Stimulated activated CD4-positive, alpha-beta T cell treated with anti-CD3 and anti-CD28 coated beads, Interleukin-1b, Interleukin-23, amount 100 ng/mL, for 48 hours (primary cell): ENCODE measurements around the gene SAA1.
A peak's percentile ranks its signal among the peaks of the same experiment; 100 is the strongest.
"Not testable (repeated sequence)": the region's sequence is repeated elsewhere in the genome, so short reads cannot be mapped to it uniquely, and the experiment has no call there.

Experiments used
- DNase-seq: peaks from one replicate; pipeline ENCODE4 v3.0.0-alpha.2; 2020

SAA1 gene

GRCh38 chr11:18265949-18266348 lies at the start of gene SAA1:
SAA1 (plus strand) TSS chr11:18266264; CDS start chr11:18266888, 624 bp downstream.
- no peak for DNase-seq

GRCh38 chr11:18221274-18221876 lies 44.7 kb upstream of the SAA1 start:
- DNase-seq = no peak

GRCh38 chr11:18222814-18223421 lies 43.1 kb upstream of the SAA1 start:
- DNase-seq = no peak

GRCh38 chr11:18223591-18224387 lies 42.3 kb upstream of the SAA1 start:
- DNase-seq = no peak

DNA sequence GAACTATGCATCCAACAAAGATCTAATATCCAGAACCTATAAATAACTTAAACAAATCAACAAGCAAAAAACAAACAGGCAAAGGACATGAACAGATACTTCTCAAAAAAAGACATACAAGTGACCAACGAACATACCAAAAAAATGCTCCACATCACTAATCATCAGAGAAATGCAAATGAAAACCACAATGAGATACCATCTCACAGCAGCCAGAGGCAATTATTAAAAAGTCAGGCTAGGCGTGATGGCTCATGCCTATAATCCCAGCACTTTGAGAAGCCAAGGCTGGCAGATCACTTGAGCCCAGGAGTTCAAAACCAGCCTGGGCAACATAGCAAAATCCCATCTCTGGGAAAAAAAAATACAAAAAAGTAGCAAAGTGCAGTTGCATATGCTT lies 40.2 kb upstream of the SAA1 start:
- DNase-seq = no peak

- no peak for DNase-seq
These were observed 36.6 kb upstream of the SAA1 start for GRCh38 chr11:18229501-18229900.

DNA sequence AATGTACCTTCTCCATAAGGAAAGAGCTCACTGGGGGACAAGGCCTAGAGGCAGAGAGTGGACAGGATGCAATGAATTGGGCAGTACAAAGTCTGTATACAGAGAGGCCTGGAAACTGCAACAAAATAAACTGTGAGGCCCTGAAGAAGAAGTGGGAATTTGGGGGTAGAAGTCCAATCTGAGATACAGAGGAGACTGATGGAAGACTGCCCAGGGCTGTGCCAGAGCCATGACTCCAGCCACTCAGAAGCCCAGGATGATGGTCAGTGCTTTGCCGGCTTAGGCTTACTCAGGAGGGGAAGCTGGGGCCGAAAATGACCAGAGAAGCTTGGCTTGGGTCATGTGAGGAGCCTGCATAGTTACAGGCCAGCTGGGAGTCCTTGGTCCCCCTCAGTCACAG lies 35.2 kb upstream of the SAA1 start:
- no peak for DNase-seq

DNA sequence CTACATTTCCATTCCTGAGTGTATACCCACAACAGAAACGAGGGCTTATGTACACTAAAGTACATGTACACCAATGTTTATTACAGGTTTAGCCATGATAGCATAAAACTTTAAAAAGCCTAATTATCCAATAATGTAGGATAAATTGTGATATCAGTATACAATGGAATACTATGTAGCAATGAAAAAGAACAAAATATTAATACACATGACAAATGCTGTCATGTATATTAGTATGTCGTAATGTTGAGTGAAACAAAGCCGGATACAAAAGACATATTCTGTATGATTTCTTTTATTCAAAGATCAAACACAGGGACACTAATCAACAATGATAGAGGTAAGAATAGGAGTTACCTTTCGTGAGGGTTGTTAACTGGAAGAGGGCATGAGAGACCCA lies 32.2 kb upstream of the SAA1 start:
- DNase-seq = no peak

- no peak for DNase-seq
These were observed 30.4 kb upstream of the SAA1 start for GRCh38 chr11:18235394-18236334.

DNA sequence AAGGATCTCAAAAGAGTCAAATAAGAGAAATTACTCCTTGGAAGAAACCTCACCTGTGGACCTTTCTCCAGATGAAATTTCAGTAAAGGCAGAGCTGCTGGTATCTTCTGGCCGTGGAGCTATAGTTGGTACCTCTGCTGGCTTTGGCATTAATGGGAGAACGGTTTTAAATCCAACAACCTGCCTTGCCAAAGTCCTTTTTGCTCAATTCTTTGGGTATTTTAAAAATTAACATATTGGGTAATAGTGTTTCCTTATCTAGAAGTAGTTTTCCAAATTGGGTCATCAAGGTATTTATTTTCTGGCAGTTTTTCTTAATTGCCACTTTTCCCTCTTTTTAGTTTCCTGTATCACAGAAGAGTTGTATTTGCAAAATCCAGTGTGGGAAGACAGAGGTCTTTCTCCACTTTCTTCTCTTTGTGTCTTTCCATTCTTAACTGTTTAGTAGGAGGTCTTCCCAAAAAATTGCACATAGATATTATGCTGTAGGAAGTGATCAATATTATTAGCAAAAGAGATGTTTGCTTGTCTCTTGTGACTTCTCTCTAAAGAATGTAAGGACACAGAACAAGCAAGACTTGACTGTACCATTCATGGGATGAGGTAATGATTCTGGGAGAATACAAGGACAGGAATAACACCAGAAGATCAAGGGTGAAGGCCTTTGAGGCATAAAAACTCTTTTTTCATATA lies 29.3 kb upstream of the SAA1 start, which contains the start of gene SAA4:
Gene SAA4 (minus strand): TSS at position 139 of the 693 bp plus-strand sequence. CDS start 876 bp downstream, outside the sequence.
- no peak for DNase-seq

GRCh38 chr11:18239655-18240054 lies 26.4 kb upstream of the SAA1 start:
- no peak for DNase-seq

DNA sequence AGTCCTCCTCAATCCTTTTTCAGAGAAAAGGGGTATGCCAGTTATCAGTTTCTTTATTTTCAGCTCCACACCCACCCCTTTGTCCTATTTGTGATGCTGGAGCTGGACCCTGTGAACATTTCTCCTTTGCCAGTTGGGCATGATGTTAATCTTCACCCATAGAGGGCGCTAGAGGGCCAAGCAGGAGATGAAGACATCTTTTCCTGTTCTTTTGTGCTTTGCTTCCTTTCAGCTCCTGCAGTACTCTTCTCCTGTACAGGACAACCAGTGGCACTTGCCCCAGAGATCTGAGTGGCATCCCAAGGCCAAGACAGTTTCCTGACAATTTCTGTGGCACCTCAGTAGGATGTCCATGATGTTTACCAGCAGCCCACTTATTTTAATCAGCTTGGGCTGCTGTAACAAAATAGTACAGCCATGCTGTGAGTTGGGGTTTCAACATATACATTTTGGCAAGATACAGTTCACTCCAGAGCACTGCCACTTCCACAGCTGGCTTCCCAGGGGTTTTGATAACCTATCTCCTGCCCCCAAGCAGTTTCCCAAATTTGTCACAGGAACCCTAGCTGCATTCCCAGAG lies 22.2 kb upstream of the SAA1 start:
- DNase-seq = peak; percentile 53

DNA sequence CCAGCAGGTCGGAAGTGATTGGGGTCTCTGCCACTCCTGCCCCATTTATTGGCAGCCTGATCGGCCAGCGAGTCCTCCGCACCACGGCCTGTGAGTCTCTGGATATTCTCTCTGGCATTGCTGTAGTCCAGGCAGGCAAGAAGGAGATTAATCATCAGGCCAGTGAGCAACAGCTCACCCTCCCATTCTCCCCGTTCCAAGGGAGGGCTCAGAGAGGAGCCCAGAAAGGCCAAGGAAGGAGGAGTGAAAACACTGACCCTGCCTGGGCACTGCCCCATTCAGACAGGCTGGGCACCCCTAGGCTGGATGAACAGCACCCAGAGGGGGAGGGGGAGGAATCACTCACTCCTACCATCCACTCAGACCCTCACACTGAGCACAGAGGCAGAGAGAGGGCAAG lies 20.7 kb upstream of the SAA1 start:
- DNase-seq = no peak

DNA sequence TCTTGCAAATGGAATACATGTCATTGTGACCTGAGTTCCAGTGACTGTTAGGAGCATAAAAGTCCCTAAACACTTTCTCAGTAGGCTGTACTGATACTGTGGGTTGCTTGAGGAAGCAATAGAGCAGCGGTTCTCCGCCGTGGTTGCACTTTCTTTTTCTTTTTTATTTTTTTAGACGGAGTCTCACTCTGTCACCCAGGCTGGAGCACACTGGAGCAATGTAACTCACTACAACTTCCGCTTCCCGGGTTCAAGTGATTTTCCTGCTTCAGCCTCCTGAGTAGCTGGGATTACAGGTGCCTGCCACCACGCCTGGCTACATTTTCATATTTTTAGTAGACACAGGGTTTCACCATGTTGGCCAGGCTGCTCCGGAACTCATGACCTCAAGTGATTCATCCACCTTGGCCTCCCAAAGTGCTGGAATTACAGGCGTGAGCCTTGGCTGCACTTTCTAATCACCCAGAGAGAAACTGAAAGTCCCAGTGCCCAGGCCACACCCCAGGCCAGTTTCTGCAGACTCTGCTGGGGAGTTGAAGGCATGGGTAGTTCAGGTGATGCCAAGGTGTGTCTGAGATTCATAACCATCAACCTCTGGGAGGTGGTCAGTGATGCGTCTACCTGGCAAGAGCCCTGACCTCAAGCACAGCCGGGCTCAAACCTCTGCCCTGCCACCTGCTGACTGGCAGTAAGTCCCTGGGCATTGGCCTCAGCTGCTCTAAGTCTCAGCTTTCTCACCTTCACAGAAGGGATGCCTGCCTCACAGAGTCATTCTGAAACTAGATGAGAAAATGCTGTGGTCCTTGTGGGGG lies 19.5 kb upstream of the SAA1 start:
- peak; percentile 14 for DNase-seq

- not testable (repeated sequence) for DNase-seq
These were observed 18.9 kb upstream of the SAA1 start for GRCh38 chr11:18247191-18247581.

GRCh38 chr11:18248561-18248960 lies 17.5 kb upstream of the SAA1 start, which contains the start of gene SAA2:
SAA2 (minus strand) TSS chr11:18248668; CDS start chr11:18248011, 657 bp downstream.
- DNase-seq = no peak

- no peak for DNase-seq
These were observed 12.8 kb upstream of the SAA1 start for GRCh38 chr11:18253233-18253632.

DNA sequence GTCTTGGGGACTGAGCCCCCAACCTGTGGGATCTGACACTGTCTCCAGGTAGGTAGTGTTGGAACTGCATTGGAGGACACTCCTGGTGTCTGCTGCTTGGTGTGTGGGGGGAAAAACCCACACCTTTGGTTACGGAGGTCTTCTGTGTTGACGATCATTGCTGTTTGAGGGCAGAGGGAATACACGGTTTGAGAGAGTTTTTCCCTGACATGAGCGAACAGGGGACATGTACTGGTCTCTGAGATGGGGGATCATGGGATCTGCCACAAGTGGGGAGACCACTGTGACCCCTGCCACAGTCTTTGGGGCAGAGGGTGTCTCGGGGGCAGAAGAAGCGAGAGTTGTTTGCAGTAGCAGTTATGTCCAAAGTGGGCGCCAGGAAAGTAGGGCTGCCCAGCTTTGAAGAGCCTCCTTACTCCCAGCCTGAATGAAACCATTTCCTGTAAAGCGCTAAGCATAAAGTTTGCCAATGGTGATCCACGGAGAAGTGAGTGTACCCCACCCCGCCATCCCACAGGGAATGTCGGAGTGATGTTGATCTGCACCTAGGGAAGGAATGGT lies 12.2 kb upstream of the SAA1 start:
- no peak for DNase-seq

- DNase-seq = no peak
These were observed 11.2 kb upstream of the SAA1 start for GRCh38 chr11:18254781-18255361.

DNA sequence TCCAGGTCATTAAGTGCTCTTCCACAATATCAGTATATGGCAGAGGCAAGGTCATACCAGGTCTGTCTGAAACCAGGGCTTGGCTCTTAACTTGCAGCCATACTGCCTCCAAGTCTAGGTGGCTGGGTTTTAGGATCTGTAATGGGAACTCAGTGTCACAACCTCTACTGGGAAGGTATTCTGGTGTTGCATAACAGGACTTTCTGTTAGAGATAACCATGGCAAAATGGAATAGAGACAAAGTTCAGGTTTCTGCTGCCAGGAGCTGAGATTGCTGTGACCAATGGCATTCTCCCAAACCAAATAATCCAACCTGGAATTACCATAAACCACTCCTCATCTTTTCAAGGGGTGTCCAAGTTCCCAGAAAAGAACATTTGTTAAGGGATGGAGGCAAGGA lies 6.8 kb upstream of the SAA1 start:
- no peak for DNase-seq
